PC-3 (cell line): ENCODE results near the gene WDR1. TPM values are rescaled to one million over a fixed set of nuclear protein-coding genes. Genes with fewer than 3 reads are reported as not detected.

Source experiments
- ATAC-seq: fragments of 200-7000 bp; cut with Tn5 transposase; 2 replicates; pipeline ENCODE4 v1.9.1; 2020; ENCODE audit warnings: mild to moderate bottlenecking, moderate library complexity
- BruUV-seq: library from RNA; stranded (reverse); fragments of 400-500 nt; replicated peaks from 2 replicates; lab custom pipeline; 2021; lab: Mats Ljungman, UMichigan
- CTCF ChIA-PET: fragments of 300-600 bp; sonication (Branson Sonifier 250); formaldehyde crosslinking; loops from one replicate; lab custom pipeline; 2022; ENCODE audit warnings: antibody characterized with exemption; lab: Charles Lee
- POLR2A ChIA-PET: fragments of 300-600 bp; sonication (Branson Sonifier 250); formaldehyde crosslinking; loops from one replicate; lab custom pipeline; 2022; ENCODE audit warnings: antibody characterized with exemption; ENCODE audit not compliant: unreplicated experiment; lab: Charles Lee
- DNase-seq: peaks from one replicate; pipeline ENCODE4 v3.0.0-alpha.2; 2015
- H2AFZ ChIP-seq: fragments of 300-600 bp; sonication (generic); 2 replicates; pipeline ENCODE4 v1.6.0; 2016; ENCODE audit warnings: antibody characterized with exemption, low read length
- H3F3A ChIP-seq: fragments of 300-600 bp; sonication (generic); one replicate; pipeline ENCODE4 v1.6.0; 2017; ENCODE audit warnings: antibody characterized with exemption, low read length, control low read depth, mild to moderate bottlenecking; ENCODE audit not compliant: unreplicated experiment
- H3K27ac ChIP-seq: fragments of 300-600 bp; sonication (generic); 2 replicates; pipeline ENCODE4 v1.5.1; 2016; ENCODE audit warnings: mild to moderate bottlenecking, low read length
- H3K27me3 ChIP-seq: fragments of 300-600 bp; sonication (generic); 2 replicates; pipeline ENCODE4 v1.6.1; 2016; ENCODE audit warnings: low read length, mixed read lengths
- H3K36me3 ChIP-seq: fragments of 300-600 bp; sonication (generic); 2 replicates; pipeline ENCODE4 v1.6.1; 2016; ENCODE audit warnings: low read depth, mixed run types, low read length, mixed read lengths
- H3K4me1 ChIP-seq: fragments of 300-600 bp; sonication (generic); 2 replicates; pipeline ENCODE4 v1.5.1; 2016; ENCODE audit warnings: low read length; ENCODE audit not compliant: insufficient read depth
- H3K4me2 ChIP-seq: fragments of 300-600 bp; sonication (generic); 2 replicates; pipeline ENCODE4 v1.6.0; 2016; ENCODE audit warnings: low read length
- H3K4me3 ChIP-seq: fragments of 300-600 bp; sonication (generic); 2 replicates; pipeline ENCODE4 v1.5.1; 2016; ENCODE audit warnings: mild to moderate bottlenecking, low read length, mixed read lengths
- H3K79me2 ChIP-seq: fragments of 300-600 bp; sonication (generic); 2 replicates; pipeline ENCODE4 v1.6.1; 2017; ENCODE audit warnings: low read length, mixed read lengths
- H3K9ac ChIP-seq: fragments of 300-600 bp; sonication (generic); 2 replicates; pipeline ENCODE4 v1.6.0; 2016; ENCODE audit warnings: mild to moderate bottlenecking, low read length
- H3K9me2 ChIP-seq: fragments of 300-600 bp; sonication (generic); replicated peaks from 2 replicates; pipeline ENCODE4 v1.6.1; 2016; ENCODE audit warnings: mixed run types, low read length, mixed read lengths
- H3K9me3 ChIP-seq: fragments of 300-600 bp; sonication (generic); 2 replicates; pipeline ENCODE4 v1.6.1; 2016; ENCODE audit warnings: low read length, mixed read lengths
- H4K20me1 ChIP-seq: fragments of 300-600 bp; sonication (generic); 2 replicates; pipeline ENCODE4 v1.6.1; 2016; ENCODE audit warnings: low read length, mixed read lengths
- CTCF ChIP-seq: fragments of 300-600 bp; sonication (generic); conservative IDR thresholded peaks from 2 replicates; pipeline ENCODE4 v1.5.1; 2017; ENCODE audit warnings: antibody characterized with exemption, low read depth, mild to moderate bottlenecking, low read length
- EZH2 ChIP-seq: fragments of 300-600 bp; sonication (generic); IDR thresholded peaks from one replicate; pipeline ENCODE4 v1.6.1; 2017; ENCODE audit warnings: antibody characterized with exemption, mild to moderate bottlenecking, low read length; ENCODE audit not compliant: unreplicated experiment
- EZH2phosphoT487 ChIP-seq: fragments of 300-600 bp; sonication (generic); IDR thresholded peaks from 2 replicates; pipeline ENCODE4 v1.6.1; 2018; ENCODE audit warnings: mild to moderate bottlenecking, antibody characterized with exemption, low read length, borderline replicate concordance
- intact Hi-C: fragments of 100-400 bp; cut with micrococcal nuclease; formaldehyde crosslinking; loops from 2 replicates; pipeline ENCODE4 v1.9.0; 2023
- total RNA-seq: library from RNA; depleted of rRNA; stranded (reverse); fragments of >200 nt; gene quantifications from 2 replicates; pipeline ENCODE4 v1.2.3, GENCODE V29; 2014

Gene WDR1
- total RNA-seq, 1 experiment from 2014 or later, result 150 TPM

- Histone ChIP-seq H3K9me2 (no peaks in the 10 kb centered on the region), H3K4me1 (no peaks in the 10 kb centered on the region), H3K4me3 (no peak overlapping the region), H4K20me1 (no peaks in the 10 kb centered on the region), H3K27me3 (no peaks in the 10 kb centered on the region), H2AFZ (no peak overlapping the region), H3K27ac (no peak overlapping the region), H3K9ac (no peak overlapping the region), H3F3A (no peaks in the 10 kb centered on the region), H3K4me2 (no peak overlapping the region), H3K9me3 (no peaks in the 10 kb centered on the region), H3K36me3 (no peaks in the 10 kb centered on the region), H3K79me2 (no peaks in the 10 kb centered on the region)
- DNase-seq (peak; percentile 6), ATAC-seq (no peak)
- BruUV-seq, result no TSS peak
- TF ChIP-seq EZH2phosphoT487 (no peak), CTCF (no peak), EZH2 (no peak)
- intact Hi-C loops, result no loop called here
- POLR2A ChIA-PET, result no interaction called here
- CTCF ChIA-PET, result no interaction called here
Measured at GRCh38 chr4:10045481-10045880, 71.1 kb downstream of the WDR1 start.

- H3K9ac ChIP-seq, result no peak overlapping the region
- CTCF ChIA-PET, result no interaction called here
- no peaks in the 10 kb centered on the region for H3K36me3 ChIP-seq
- H3K79me2 ChIP-seq, result no peaks in the 10 kb centered on the region
- POLR2A ChIA-PET, result no interaction called here
- H3K27me3 ChIP-seq, result peaks cover 3% of the 10 kb centered on the region; the same call in 1 of the 2 replicates
- BruUV-seq, result no TSS peak
- no peaks in the 10 kb centered on the region for H3K9me2 ChIP-seq
- no peaks in the 10 kb centered on the region for H3F3A ChIP-seq
- no peaks in the 10 kb centered on the region for H3K4me1 ChIP-seq
- no peaks in the 10 kb centered on the region for H3K9me3 ChIP-seq
- TF ChIP-seq EZH2phosphoT487, result no peak
- TF ChIP-seq CTCF, result no peak
- H3K4me2 ChIP-seq, result no peak overlapping the region
- DNase-seq (no peak), ATAC-seq (no peak)
- intact Hi-C loops, result no loop called here
- no peaks in the 10 kb centered on the region for H4K20me1 ChIP-seq
- no peak overlapping the region for H3K4me3 ChIP-seq
- no peak overlapping the region for H3K27ac ChIP-seq
- H2AFZ ChIP-seq, result no peak overlapping the region
Measured at GRCh38 chr4:10041036-10041435, 75.6 kb downstream of the WDR1 start.

- Histone ChIP-seq H3K9me2 (no peaks in the 10 kb centered on the region), H3K4me1 (no peaks in the 10 kb centered on the region), H3K9me3 (no peaks in the 10 kb centered on the region), H3F3A (no peaks in the 10 kb centered on the region), H3K9ac (no peak overlapping the region), H2AFZ (no peak overlapping the region), H3K4me2 (no peak overlapping the region), H4K20me1 (no peaks in the 10 kb centered on the region), H3K27ac (no peak overlapping the region), H3K4me3 (no peak overlapping the region), H3K36me3 (no peaks in the 10 kb centered on the region), H3K27me3 (peaks cover 3% of the 10 kb centered on the region; the same call in 1 of the 2 replicates), H3K79me2 (no peaks in the 10 kb centered on the region)
- BruUV-seq, result no TSS peak
- ChIA-PET POLR2A (no interaction called here), CTCF (no interaction called here)
- intact Hi-C loops, result no loop called here
- ATAC-seq (no peak), DNase-seq (no peak)
- TF ChIP-seq CTCF, result no peak
- no peak for TF ChIP-seq EZH2
- TF ChIP-seq EZH2phosphoT487, result no peak
Measured at GRCh38 chr4:10040049-10040892, 76.3 kb downstream of the WDR1 start.
